Omental fat pad (tissue), 4 donors: Measurements from ENCODE around the gene TTLL11. TPM values are rescaled to one million over a fixed set of nuclear protein-coding genes. Genes with fewer than 3 reads are reported as not detected.

Source experiments
- ATAC-seq: fragments of 150-250 bp; one replicate; pipeline ENCODE4 v1.9.1; 2016; ENCODE audit warnings: mild to moderate bottlenecking, moderate library complexity; ENCODE audit not compliant: low FRiP score
- DNase-seq: peaks from one replicate; pipeline ENCODE4 v3.0.0-alpha.2; 2019; ENCODE audit warnings: low spot score
- CTCF ChIP-seq, 3 donors: fragments of 450-650 bp; IDR thresholded peaks; one replicate each; pipeline ENCODE4 v1.5.1; 2016 to 2017; ENCODE audit warnings: antibody characterized with exemption in 3 of 3, mild to moderate bottlenecking in 3 of 3, moderate library complexity in 2 of 3
- total RNA-seq, 4 donors: library from RNA; depleted of rRNA; stranded (reverse); fragments of >200 nt; gene quantifications; one replicate each; pipeline ENCODE4 v1.1.0, GENCODE V29; 2016

TTLL11 gene
- total RNA-seq, 4 donors from 2014 or later = 7.0 to 16.0 (median 10.2) TPM

- DNase-seq (peak; percentile 72), ATAC-seq (peak; percentile 66)
- TF ChIP-seq CTCF (IDR thresholded peaks at IDR 0.05) = peak in 2 of 3 donors; percentile 78 to 83
These were observed 32.0 kb upstream of the TTLL11 start for GRCh38 chr9:122125158-122125508.

- ATAC-seq (no peak), DNase-seq (no peak)
- no peak for TF ChIP-seq CTCF (IDR thresholded peaks at IDR 0.05)
These were observed 31.4 kb upstream of the TTLL11 start for GRCh38 chr9:122124528-122124927.

- DNase-seq (no peak), ATAC-seq (no peak)
- TF ChIP-seq CTCF (IDR thresholded peaks at IDR 0.05) = no peak
These were observed 30.9 kb upstream of the TTLL11 start for GRCh38 chr9:122124048-122124447.

GRCh38 chr9:122122903-122123632, 30.0 kb upstream of the TTLL11 start:
- ATAC-seq (no peak), DNase-seq (peak; percentile 76)
- TF ChIP-seq CTCF (IDR thresholded peaks at IDR 0.05) = peak in 2 of 3 donors; percentile 74 to 76

- DNase-seq (no peak), ATAC-seq (no peak)
- no peak for TF ChIP-seq CTCF (IDR thresholded peaks at IDR 0.05)
These were observed 29.4 kb upstream of the TTLL11 start for GRCh38 chr9:122122468-122122867.

GRCh38 chr9:122121931-122122330, 28.8 kb upstream of the TTLL11 start:
- TF ChIP-seq CTCF (IDR thresholded peaks at IDR 0.05) = no peak
- no peak for ATAC-seq
- DNase-seq = no peak

GRCh38 chr9:122121391-122121790, 28.3 kb upstream of the TTLL11 start:
- no peak for TF ChIP-seq CTCF (IDR thresholded peaks at IDR 0.05)
- no peak for DNase-seq
- no peak for ATAC-seq
